Tibial nerve (tissue), 4 donors: ENCODE results near the gene RAB11A. TPM values are rescaled to one million over a fixed set of nuclear protein-coding genes. Genes with fewer than 3 reads are reported as not detected.
"Not testable (repeated sequence)": the region's sequence is repeated elsewhere in the genome, so short reads cannot be mapped to it uniquely, and the experiment has no call there.

Experiments used
- DNase-seq, 2 donors: peaks; one replicate each; pipeline ENCODE4 v3.0.0-alpha.2; 2019; ENCODE audit warnings: low spot score in 2 of 2
- H3K27ac ChIP-seq, 4 donors: fragments of 200-600 bp; sonication (generic) in 3 of 4; one replicate each; pipeline ENCODE4 v1.5.1; 2017 to 2019; ENCODE audit warnings: mild to moderate bottlenecking in 1 of 4
- H3K27me3 ChIP-seq, 2 donors: fragments of 200-600 bp; sonication (generic) in 1 of 2; one replicate each; pipeline versions ENCODE4 v1.5.1 to v1.6.0; 2017 to 2019
- H3K36me3 ChIP-seq, 3 donors: fragments of 200-600 bp; sonication (generic); one replicate each; pipeline ENCODE4 v1.5.1; 2018 to 2019
- H3K4me1 ChIP-seq, 4 donors: fragments of 200-600 bp; sonication (generic) in 3 of 4; one replicate each; pipeline ENCODE4 v1.5.1; 2017 to 2019
- H3K4me3 ChIP-seq, 4 donors: fragments of 200-600 bp; sonication (generic) in 3 of 4; one replicate each; pipeline ENCODE4 v1.5.1; 2017 to 2019; ENCODE audit warnings: mild to moderate bottlenecking in 1 of 4, moderate library complexity in 1 of 4
- H3K9me3 ChIP-seq, 4 donors: fragments of 200-600 bp; sonication (generic) in 3 of 4; one replicate each; pipeline ENCODE4 v1.5.1; 2017 to 2019
- EP300 ChIP-seq, 2 donors: sonication (generic); formaldehyde crosslinking; IDR thresholded peaks; one replicate each; pipeline ENCODE4 v1.6.1; 2017; ENCODE audit warnings: antibody characterized with exemption in 2 of 2, mild to moderate bottlenecking in 1 of 2
- POLR2A ChIP-seq, 2 donors: fragments of 450-650 bp; IDR thresholded peaks; one replicate each; pipeline ENCODE4 v1.6.1; 2017; ENCODE audit warnings: antibody characterized with exemption in 2 of 2, mild to moderate bottlenecking in 2 of 2, moderate library complexity in 2 of 2
- WGBS, 2 donors: methylation state at CpG; one replicate each; pipeline ENCODE4 v1.1.5; 2018; 5-methylcytosine and 5-hydroxymethylcytosine counted together
- total RNA-seq, 4 donors: library from RNA; depleted of rRNA; stranded (reverse); fragments of >200 nt; gene quantifications; one replicate each; pipeline ENCODE4 v1.1.0, GENCODE V29; 2016
- TF ChIP-seq, protein P1 (sequence below), 5 experiments: fragments of 200-600 bp in 3 of 5; fragments of 450-650 bp in 2 of 5; sonication (generic) in 3 of 5; IDR thresholded peaks; one replicate each; pipeline ENCODE4 v1.5.1; 2016 to 2019; ENCODE audit warnings: antibody characterized with exemption in 5 of 5, mild to moderate bottlenecking in 3 of 5, moderate library complexity in 2 of 5

RAB11A gene
- total RNA-seq, 4 donors from 2014 or later: 69.9 to 140 (median 84.3) TPM

DNA sequence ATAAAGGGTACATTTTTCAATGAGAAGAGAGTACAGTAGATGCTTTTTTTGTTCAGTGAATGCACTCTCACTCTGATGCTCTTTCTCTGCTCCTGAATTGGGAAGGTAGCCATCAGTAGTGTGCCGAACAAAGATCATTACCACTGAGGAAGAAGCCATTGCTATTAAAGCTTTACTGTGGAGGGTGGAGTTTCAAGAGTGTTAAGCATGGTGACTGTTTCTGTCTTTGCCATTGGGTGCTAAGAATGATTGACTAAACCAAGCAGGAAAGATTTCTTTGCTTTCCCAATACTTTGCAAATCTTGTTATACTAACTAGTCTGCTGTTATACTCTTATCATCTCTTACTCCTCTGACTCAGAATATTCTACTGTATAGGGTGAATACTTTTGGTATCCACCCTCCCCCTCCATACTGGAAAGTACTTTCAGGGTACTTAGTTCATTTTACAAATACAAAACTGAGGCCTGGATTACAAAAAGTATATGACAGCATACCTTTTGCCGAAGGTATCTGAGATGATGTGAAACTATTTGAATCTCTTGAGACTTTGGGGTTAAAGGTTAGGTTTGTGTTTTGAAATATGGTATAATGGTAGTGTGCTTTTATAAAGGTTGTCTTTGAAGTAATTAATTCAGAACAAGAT is 1.7 kb downstream of the RAB11A start:
- Histone ChIP-seq H3K4me1 (peaks cover 0 to 54% (median 5%) of the 10 kb centered on the region in 4 donors), H3K9me3 (no peaks in the 10 kb centered on the region), H3K27me3 (no peaks in the 10 kb centered on the region), H3K36me3 (peaks cover 0 to 13% (median 0%) of the 10 kb centered on the region in 3 donors), H3K4me3 (peak overlapping the region; percentile 78 to 98 (median 89)), H3K27ac (peak overlapping the region in 3 of 4 donors; percentile 95 to 99 (median 98))
- no peak for DNase-seq
- TF ChIP-seq, protein P1, sequence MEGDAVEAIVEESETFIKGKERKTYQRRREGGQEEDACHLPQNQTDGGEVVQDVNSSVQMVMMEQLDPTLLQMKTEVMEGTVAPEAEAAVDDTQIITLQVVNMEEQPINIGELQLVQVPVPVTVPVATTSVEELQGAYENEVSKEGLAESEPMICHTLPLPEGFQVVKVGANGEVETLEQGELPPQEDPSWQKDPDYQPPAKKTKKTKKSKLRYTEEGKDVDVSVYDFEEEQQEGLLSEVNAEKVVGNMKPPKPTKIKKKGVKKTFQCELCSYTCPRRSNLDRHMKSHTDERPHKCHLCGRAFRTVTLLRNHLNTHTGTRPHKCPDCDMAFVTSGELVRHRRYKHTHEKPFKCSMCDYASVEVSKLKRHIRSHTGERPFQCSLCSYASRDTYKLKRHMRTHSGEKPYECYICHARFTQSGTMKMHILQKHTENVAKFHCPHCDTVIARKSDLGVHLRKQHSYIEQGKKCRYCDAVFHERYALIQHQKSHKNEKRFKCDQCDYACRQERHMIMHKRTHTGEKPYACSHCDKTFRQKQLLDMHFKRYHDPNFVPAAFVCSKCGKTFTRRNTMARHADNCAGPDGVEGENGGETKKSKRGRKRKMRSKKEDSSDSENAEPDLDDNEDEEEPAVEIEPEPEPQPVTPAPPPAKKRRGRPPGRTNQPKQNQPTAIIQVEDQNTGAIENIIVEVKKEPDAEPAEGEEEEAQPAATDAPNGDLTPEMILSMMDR (IDR thresholded peaks at IDR 0.05): no peak
- TF ChIP-seq EP300 (IDR thresholded peaks at IDR 0.05) (no peak), POLR2A (IDR thresholded peaks at IDR 0.05) (no peak)
- 22 to 28% methylated on average over 2 of the region's 2 CpGs for WGBS, 2 donors

DNA sequence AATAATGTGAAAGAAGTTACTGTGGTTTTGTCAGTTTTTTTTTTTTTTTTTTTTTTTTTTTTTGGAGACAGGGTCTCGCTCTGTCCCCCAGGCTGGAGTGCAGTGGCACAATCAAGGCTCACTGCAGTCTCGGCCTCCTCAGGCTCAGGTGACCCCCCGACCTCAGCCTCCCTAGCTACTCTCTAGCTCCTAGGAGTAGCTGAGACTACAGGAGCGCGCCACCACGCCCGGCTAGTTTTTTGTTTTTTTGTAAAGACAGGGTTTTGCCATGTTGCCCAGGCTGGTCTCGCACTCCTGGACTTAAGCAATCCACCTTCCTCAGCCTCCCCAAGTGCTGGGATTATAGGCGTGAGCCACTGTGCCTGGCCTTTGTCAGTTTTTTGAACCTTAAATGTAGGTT is 2.6 kb downstream of the RAB11A start:
- H3K36me3 ChIP-seq: peaks cover 0 to 17% (median 0%) of the 10 kb centered on the region in 3 donors
- not testable (repeated sequence) for H3K27me3 ChIP-seq, H3K9me3 ChIP-seq, DNase-seq, H3K4me3 ChIP-seq
- H3K4me1 ChIP-seq: peaks cover 0 to 57% (median 5%) of the 10 kb centered on the region in 4 donors
- 80 to 86% methylated on average over 9 of the region's 9 CpGs for WGBS, 2 donors
- H3K27ac ChIP-seq: peak overlapping the region in 2 of 4 donors; percentile 15 to 16

DNA sequence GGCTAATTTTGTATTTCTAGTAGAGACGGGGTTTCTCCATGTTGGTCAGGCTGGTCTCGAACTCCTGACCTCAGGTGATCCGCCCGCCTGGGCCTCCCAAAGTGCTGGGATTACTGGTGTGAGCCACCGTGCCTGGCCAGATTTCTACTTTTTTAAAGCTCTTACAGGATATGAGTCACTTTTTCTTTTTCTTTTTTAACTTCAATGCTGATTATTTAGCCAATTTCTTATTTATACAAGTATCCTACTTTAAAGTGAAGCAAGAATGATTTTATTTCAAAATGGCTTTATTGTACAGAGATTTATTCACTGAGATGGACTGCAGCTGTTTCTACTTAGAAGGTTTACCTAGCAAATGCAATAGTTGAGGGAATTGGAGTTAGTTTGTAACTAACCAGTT is 3.3 kb downstream of the RAB11A start:
- peaks cover 0 to 57% (median 5%) of the 10 kb centered on the region in 4 donors for H3K4me1 ChIP-seq
- peaks cover 0 to 23% (median 4%) of the 10 kb centered on the region in 3 donors for H3K36me3 ChIP-seq
- H3K27me3 ChIP-seq, H3K4me3 ChIP-seq, H3K9me3 ChIP-seq, DNase-seq: not testable (repeated sequence)
- 76 to 86% methylated on average over 5 of the region's 5 CpGs for WGBS, 2 donors
- H3K27ac ChIP-seq: peak overlapping the region in 1 of 4 donors; percentile 16

DNA sequence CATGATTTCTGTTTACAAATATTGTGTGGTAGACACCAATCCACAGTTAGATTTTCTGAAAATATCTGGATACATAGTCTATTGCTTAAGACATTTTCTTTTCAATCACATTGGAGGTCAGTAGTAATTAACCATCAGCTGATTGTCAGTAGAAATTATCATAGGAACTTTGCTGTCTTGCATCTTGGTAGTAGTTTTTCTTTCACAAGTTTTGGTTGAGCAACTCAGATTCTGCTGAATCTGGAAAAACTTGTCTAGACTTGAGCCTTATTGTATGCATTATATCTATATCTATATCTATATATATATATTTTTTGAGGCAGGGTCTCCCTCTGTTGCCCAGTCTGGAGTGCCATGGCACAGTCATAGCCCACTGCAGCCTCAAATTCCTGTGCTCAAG is 4.0 kb downstream of the RAB11A start:
- H3K36me3 ChIP-seq: peaks cover 0 to 30% (median 11%) of the 10 kb centered on the region in 3 donors
- no peaks in the 10 kb centered on the region for H3K27me3 ChIP-seq
- TF ChIP-seq, protein P1 (IDR thresholded peaks at IDR 0.05): no peak
- TF ChIP-seq POLR2A (IDR thresholded peaks at IDR 0.05) (no peak), EP300 (IDR thresholded peaks at IDR 0.05) (no peak)
- H3K4me3 ChIP-seq: no peak overlapping the region
- peaks cover 0 to 57% (median 5%) of the 10 kb centered on the region in 4 donors for H3K4me1 ChIP-seq
- H3K27ac ChIP-seq: no peak overlapping the region
- DNase-seq: no peak
- no peaks in the 10 kb centered on the region for H3K9me3 ChIP-seq

DNA sequence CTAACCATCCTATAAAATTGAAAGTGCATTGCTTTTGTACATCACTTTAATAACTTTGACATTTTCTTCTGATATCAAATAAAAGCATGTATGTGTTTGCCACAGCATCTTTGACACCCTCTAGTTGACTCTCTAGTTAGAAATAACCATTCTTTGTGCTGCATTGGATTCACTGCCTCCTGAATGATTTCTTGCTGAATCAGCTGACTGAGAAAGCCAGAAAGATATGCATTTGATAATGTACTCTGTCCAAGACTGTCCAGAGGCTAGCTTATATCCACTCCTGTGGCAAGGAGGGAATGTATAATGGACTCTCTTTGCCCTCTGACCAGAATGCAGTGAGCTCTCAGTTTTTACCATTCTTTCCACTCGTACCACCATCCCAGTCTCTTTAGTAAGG is 6.2 kb downstream of the RAB11A start:
- Histone ChIP-seq H3K9me3 (no peaks in the 10 kb centered on the region), H3K27ac (no peak overlapping the region), H3K4me1 (peaks cover 0 to 51% (median 5%) of the 10 kb centered on the region in 4 donors), H3K36me3 (peaks cover 0 to 50% (median 14%) of the 10 kb centered on the region in 3 donors), H3K4me3 (no peak overlapping the region), H3K27me3 (no peaks in the 10 kb centered on the region)
- no peak for TF ChIP-seq EP300 (IDR thresholded peaks at IDR 0.05)
- TF ChIP-seq, protein P1 (IDR thresholded peaks at IDR 0.05): no peak
- no peak for TF ChIP-seq POLR2A (IDR thresholded peaks at IDR 0.05)
- no peak for DNase-seq
- WGBS, 2 donors: 59 to 82% methylated on average over 1 of the region's 1 CpG

DNA sequence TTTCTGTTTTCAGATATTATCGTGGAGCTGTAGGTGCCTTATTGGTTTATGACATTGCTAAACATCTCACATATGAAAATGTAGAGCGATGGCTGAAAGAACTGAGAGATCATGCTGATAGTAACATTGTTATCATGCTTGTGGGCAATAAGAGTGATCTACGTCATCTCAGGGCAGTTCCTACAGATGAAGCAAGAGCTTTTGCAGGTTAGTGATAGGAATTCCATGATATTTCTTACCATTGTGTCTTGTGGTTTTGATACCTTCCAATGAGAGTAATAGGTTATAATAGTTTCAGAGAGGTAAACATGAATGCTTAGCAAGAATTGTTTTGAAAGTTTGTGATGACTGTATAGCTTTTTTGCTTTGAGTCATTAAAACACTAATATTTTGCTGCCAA is 8.5 kb downstream of the RAB11A start:
- Histone ChIP-seq H3K27me3 (no peaks in the 10 kb centered on the region), H3K27ac (no peak overlapping the region), H3K9me3 (no peaks in the 10 kb centered on the region), H3K4me1 (peaks cover 0 to 30% (median 0%) of the 10 kb centered on the region in 4 donors), H3K36me3 (peaks cover 0 to 61% (median 14%) of the 10 kb centered on the region in 3 donors), H3K4me3 (no peak overlapping the region)
- DNase-seq: no peak
- WGBS, 2 donors: 89 to 98% methylated on average over 3 of the region's 3 CpGs
- TF ChIP-seq POLR2A (IDR thresholded peaks at IDR 0.05): no peak
- TF ChIP-seq, protein P1 (IDR thresholded peaks at IDR 0.05): no peak
- TF ChIP-seq EP300 (IDR thresholded peaks at IDR 0.05): no peak
